ENCODE results near the gene RTP5.

Gene RTP5

GRCh38 chr2:241844066-241844728 is 25.3 kb upstream of the RTP5 start:
- no peak for DNase-seq

- DNase-seq: no peak
Observed at GRCh38 chr2:241844831-241845578, 24.5 kb upstream of the RTP5 start.

- DNase-seq: no peak
Observed at GRCh38 chr2:241846406-241846805, 23.1 kb upstream of the RTP5 start.

DNA sequence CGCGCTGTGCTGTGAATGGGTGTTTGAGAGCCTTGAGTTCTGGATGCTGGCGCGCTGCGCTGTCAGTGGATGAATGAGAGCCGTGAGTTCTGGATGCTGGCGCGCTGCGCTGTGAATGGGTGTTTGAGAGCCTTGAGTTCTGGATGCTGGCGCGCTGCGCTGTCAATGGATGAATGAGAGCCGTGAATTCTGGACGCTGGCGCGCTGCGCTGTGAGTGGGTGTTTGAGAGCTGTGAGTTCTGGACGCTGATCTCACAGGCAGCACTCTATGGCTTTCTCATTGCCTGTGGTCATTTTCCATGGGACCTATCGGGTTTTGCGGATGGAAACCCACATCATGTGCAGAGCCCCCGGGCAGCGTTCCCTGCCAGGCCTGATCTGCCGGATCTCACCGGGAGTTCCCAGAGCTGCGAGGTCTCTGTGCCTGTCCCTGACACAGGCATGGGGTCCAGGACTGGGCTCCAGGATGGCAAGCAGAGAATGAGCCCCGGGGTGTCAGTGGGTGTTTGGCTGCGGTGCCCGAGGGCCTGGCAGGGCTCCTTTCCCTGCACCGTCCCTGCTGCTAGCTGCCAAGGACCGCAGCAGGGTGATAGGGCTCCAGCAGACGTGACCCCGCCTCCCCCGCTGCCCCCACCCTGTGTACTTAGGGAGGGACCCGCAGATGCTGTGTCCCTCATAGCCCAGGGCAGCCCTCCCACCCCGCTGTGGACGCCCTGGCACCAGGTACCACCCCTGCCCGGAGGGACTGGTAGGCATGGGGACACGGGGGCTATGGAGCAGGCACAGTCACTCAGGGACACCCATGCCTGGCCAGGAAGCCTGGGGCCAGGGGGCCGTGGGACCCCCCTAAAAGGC is 20.5 kb upstream of the RTP5 start:
- no peak for DNase-seq

DNA sequence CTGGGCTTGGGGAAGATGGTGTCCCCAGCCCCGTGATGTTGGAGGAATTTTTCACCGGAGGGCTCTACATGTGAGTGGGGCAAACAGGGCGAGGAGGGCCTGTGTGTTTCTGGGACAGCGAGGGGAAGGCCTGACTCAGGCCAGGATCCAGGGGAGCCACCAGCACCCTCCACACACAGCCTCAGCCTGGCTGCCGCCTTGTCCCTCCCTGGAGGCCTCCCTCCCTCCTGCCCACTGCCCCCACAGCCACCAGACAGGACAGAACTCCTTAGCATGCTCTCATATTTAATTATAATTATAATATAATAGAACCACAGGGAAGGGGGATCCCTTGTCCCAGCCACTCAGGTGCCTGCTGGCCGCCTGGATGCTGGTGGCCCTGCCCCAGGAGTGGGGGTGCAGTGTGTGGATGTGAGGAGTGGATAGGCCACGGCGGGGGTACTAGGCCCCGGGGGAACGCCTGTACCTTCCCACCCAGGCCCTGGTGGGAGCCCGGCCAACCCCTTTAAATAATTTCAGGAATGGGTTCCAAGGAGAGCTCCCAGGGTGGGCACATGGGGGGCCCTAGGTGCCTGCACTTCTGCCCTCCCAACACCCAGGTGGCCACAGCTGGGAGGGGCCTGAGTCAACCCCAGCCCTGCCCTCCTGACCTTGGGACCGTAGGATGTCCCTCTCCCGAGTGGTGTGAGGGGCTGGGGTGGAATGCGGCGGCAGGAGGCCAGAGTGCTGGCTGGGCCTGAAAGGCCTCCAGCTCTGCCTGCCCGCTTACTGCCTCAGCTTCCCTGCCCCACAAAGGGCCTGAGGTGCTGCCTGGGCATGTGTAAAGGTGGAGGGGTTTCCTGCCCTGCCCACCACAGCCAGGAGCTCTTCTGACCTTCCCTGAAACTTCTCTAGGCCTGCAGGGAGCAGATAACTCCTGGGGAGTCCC is 19.6 kb upstream of the RTP5 start:
- DNase-seq: no peak

GRCh38 chr2:241850544-241851324 is 18.8 kb upstream of the RTP5 start:
- no peak for DNase-seq

DNA sequence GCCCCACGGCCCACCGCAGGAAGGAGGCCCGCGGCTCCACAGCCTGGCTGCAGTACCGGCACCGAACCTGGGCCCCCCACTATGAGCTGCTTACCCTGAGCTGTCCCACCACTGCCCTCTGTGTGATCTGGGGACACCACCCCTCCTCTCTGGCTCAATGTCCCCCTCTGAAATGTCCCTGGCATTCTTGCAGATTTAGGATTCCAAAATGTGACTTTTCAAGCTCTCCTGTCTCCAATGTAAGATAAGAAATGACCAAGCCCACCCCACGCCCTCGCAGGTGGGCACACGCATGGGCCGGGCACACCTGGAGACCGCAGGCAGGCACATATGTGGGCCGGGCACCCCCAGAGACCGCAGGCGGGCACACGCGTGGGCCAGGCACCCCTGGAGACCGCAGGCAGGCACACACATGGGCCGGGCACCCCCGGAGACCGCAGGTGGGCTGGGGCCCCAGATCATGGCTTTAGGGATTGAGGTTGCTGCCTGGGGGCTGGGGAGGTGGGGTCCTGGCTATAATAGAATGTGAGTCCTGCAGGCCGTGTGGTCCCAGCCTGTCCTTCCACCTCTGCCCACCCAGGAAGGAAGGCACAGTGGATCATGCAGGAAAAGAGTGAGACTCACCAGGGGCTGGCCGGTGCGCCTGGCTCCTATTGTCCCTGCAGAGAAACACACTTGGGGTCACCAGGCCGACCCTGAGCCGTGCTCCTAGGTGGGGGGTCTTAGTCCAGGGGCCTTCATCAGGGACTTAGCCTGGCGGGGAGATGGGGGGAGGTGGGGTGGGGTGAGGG is 18.0 kb upstream of the RTP5 start:
- no peak for DNase-seq

GRCh38 chr2:241852116-241852980 is 17.2 kb upstream of the RTP5 start:
- no peak for DNase-seq

- DNase-seq: no peak
Observed at GRCh38 chr2:241852981-241853631, 16.4 kb upstream of the RTP5 start.

- DNase-seq: no peak
Observed at GRCh38 chr2:241853651-241854341, 15.7 kb upstream of the RTP5 start.

- no peak for DNase-seq
Observed at GRCh38 chr2:241854342-241855244, 14.9 kb upstream of the RTP5 start.

DNA sequence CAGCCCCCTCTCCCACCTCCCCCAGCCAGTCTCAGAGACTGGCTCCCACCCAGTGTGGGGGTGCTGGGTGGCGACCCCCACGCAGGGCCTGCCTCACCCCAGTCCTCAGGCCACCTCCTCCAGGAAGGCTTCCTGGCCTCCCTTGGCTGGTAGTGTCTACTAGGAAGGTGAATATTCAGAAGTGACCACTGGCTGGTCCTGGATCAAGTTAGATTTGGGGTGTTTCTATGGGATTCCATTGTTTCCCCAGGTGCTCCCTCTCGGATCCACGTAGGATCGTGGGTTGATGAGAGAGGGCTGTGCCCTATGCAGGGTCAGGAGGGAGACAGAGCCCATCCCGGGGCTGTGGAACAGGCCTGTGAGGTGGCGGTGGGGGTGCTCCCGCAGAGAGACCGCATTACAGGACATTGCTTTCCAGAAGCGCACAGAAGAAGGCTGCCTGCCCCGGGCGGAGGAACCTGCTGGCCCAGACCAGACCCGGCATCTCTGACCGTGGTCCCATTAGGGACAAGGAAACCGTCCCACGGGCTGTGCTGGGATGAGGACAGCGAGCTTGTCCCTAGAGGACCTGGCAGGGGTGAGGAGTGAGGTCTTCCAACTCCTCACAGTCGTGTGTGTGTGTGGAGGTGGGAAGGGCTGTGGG is 14.2 kb upstream of the RTP5 start:
- no peak for DNase-seq

DNA sequence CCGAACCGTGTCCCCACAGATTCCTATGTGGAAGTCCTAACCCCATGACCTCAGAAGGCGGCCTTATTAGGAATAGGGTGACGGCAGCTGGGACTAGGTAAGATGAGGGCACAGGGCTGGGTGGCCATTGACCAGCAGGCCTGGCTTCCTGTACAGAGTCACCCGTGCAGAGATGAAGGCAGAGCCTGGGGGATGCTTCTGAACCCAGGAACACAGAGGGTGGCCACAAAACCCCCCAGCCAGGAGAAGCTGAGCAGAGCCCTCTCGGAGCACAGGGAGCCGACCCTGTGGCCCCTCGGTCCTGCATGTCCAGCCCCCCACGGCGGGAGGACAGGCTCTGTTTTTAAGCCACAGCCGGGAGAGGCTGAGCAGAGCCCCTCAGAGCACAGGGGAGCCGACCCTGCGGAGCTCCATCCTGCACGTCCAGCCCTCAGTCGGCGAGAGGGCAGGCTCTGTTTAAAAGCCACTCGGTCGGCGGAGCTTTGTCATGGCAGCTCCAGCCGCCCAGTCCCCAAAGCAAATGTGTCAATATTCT is 13.6 kb upstream of the RTP5 start:
- no peak for DNase-seq

DNA sequence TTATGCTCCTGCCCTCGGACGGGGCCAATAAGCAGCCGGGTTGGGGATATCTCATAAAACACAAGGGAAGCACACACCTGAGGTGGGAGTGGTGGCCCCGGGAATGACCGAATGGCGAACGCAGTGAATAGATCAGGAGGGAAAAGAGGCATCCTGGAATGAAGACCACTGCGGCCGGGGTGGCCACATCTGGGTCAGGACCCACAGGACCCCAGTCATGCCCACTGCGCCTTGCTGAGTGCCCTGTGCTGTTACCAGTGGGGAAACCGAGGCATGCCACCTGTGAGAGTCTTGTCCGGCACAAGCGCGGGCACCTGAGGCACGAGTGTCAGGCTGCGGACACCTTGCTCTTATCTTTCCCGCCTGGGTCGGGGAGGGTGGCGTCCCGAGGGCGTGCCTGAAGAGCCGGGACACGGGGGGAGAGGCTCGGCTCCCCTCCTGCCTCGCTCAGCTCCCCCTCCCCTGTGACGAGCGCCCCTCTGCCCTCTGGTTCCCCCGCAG is 12.4 kb upstream of the RTP5 start:
- DNase-seq: no peak

GRCh38 chr2:241857572-241858121 is 11.9 kb upstream of the RTP5 start:
- no peak for DNase-seq
